Kidney (tissue), 22 donors: ENCODE measurements around the gene PCDHGA2. TPM values are rescaled to one million over a fixed set of nuclear protein-coding genes. Genes with fewer than 3 reads are reported as not detected.

Source experiments
- DNase-seq, 5 donors: peaks; one replicate each; pipeline ENCODE4 v3.0.0-alpha.2; 2013 to 2020
- FAIRE-seq: peaks from 2 replicates; lab custom pipeline; 2012; peaks lifted over from hg19 to GRCh38; lab: Jason Lieb, UNC
- H3K27ac ChIP-seq, 2 donors: one replicate each; pipeline ENCODE4 v1.7.0; 2013; ENCODE audit warnings: low read depth in 2 of 2, low read length in 2 of 2, inconsistent platforms in 1 of 2
- H3K27me3 ChIP-seq: one replicate; pipeline ENCODE4 v1.7.1; 2013; ENCODE audit warnings: low read length, inconsistent platforms; ENCODE audit not compliant: control insufficient read depth, insufficient read depth
- H3K36me3 ChIP-seq, 3 donors: one replicate each; pipeline versions ENCODE4 v1.7.0 to v1.7.1; 2013; ENCODE audit warnings: low read length in 3 of 3, control low read depth in 1 of 3, inconsistent platforms in 1 of 3; ENCODE audit not compliant: insufficient read depth in 3 of 3, control insufficient read depth in 2 of 3
- H3K4me1 ChIP-seq, 3 donors: one replicate each; pipeline versions ENCODE4 v1.7.0 to v1.7.1; 2013; ENCODE audit warnings: low read length in 3 of 3, inconsistent platforms in 1 of 3, low read depth in 1 of 3; ENCODE audit not compliant: control insufficient read depth in 2 of 3, insufficient read depth in 2 of 3
- H3K4me3 ChIP-seq, 3 donors: one replicate each; pipeline versions ENCODE4 v1.7.0 to v1.8.1; 2013; ENCODE audit warnings: low read length in 3 of 3, control low read depth in 1 of 3, inconsistent platforms in 1 of 3
- H3K9ac ChIP-seq, 3 donors: one replicate each; pipeline versions ENCODE4 v1.7.0 to v1.7.1; 2013; ENCODE audit warnings: low read length in 3 of 3, control low read depth in 1 of 3, inconsistent platforms in 1 of 3
- H3K9me3 ChIP-seq, 3 donors: one replicate each; pipeline versions ENCODE4 v1.7.0 to v1.7.1; 2013; ENCODE audit warnings: low read length in 3 of 3, control low read depth in 1 of 3, inconsistent platforms in 1 of 3; ENCODE audit not compliant: control insufficient read depth in 2 of 3, insufficient read depth in 1 of 3
- CTCF ChIP-seq: IDR thresholded peaks from 3 replicates; pipeline ENCODE4 v1.5.1; 2012; ENCODE audit warnings: mild to moderate bottlenecking, moderate library complexity, borderline replicate concordance; ENCODE audit not compliant: insufficient read depth; ENCODE audit errors: extremely low read depth
- intact Hi-C: fragments of 100-400 bp; cut with DNase I; formaldehyde crosslinking; loops from one replicate; pipeline ENCODE4 v1.11.1; 2022
- long read RNA-seq, 10 donors: library from polyadenylated mRNA in 1 of 10; unstranded in 1 of 10; transcript quantifications; one replicate each; pipeline ENCODE4 v2.0.0 and lab custom pipeline, GENCODE V29; 2021 to 2026
- polyA plus RNA-seq: library from polyadenylated mRNA; stranded (reverse); fragments of 350-450 nt; fragmentation: Illumina TruSeq; extraction: RNeasy Lipid Tissue Mini Kit (QIAGEN cat#74804); gene quantifications from one replicate; pipeline ENCODE4 v1.2.3, GENCODE V29; 2014; ENCODE audit warnings: low read depth, low replicate concordance; ENCODE audit not compliant: insufficient read depth
- total RNA-seq: library from RNA; stranded (reverse); fragmentation: NEBNext Ultra II Directional; extraction: Animal tissue kit (Norgen Biotek cat#: 25700); gene quantifications from one replicate; pipeline ENCODE4 v1.2.1, GENCODE V29; 2021
- donor health status: control.
- donor health status: control.
- donor health status: control.
- donor health status: control.
- donor health status: control.
- donor health status: DM: yes; HTN: yes; CAD: no.
- donor health status: Normal renal cell carcinoma (clear cell type).

The PCDHGA2 gene
- total RNA-seq (4.7 TPM), polyA plus RNA-seq (0.73 TPM)
- long read RNA-seq, donor 1, full-length matches to known transcripts, result 3 of 3 reads
- long read RNA-seq, donor 1, partial matches to known transcripts, result 0 of 3 reads
- long read RNA-seq, donor 1, other reads (novel, unspliced or antisense), result 0 of 3 reads
- long read RNA-seq, donor 2, full-length matches to known transcripts, result 5 of 5 reads
- long read RNA-seq, donor 2, partial matches to known transcripts, result 0 of 5 reads
- long read RNA-seq, donor 2, other reads (novel, unspliced or antisense), result 0 of 5 reads
- long read RNA-seq, donor 3, full-length matches to known transcripts, result 2 of 2 reads
- long read RNA-seq, donor 3, partial matches to known transcripts, result 0 of 2 reads
- long read RNA-seq, donor 3, other reads (novel, unspliced or antisense), result 0 of 2 reads
- long read RNA-seq, donor 4, full-length matches to known transcripts, result 1 of 1 reads
- long read RNA-seq, donor 4, partial matches to known transcripts, result 0 of 1 reads
- long read RNA-seq, donor 4, other reads (novel, unspliced or antisense), result 0 of 1 reads
- long read RNA-seq, donor 5, result 0 reads
- long read RNA-seq, donor 6, result 0 reads
- long read RNA-seq, donor 7, full-length matches to known transcripts, result 2 of 2 reads
- long read RNA-seq, donor 7, partial matches to known transcripts, result 0 of 2 reads
- long read RNA-seq, donor 7, other reads (novel, unspliced or antisense), result 0 of 2 reads
- long read RNA-seq, donor 8, full-length matches to known transcripts, result 9 of 9 reads
- long read RNA-seq, donor 8, partial matches to known transcripts, result 0 of 9 reads
- long read RNA-seq, donor 8, other reads (novel, unspliced or antisense), result 0 of 9 reads
- long read RNA-seq, donor 9, result 0 reads
- long read RNA-seq, donor 10, full-length matches to known transcripts, result 4 of 4 reads
- long read RNA-seq, donor 10, partial matches to known transcripts, result 0 of 4 reads
- long read RNA-seq, donor 10, other reads (novel, unspliced or antisense), result 0 of 4 reads

GRCh38 chr5:141338538-141339306, at the start of gene PCDHGA2:
TSS of gene PCDHGA2 (plus strand) at chr5:141338760.
- FAIRE-seq, result no peak
- intact Hi-C loops, result no loop called here
- Histone ChIP-seq H3K9ac (no peak within 1 kb of the TSS), H3K9me3 (peaks cover 0 to 56% (median 26%) of the 10 kb centered on the region in 3 donors), H3K27me3 (no peaks in the 10 kb centered on the region), H3K36me3 (no peaks in the 10 kb centered on the region), H3K4me3 (peak within 1 kb of the TSS; percentile 31 to 55 (median 42)), H3K27ac (no peak within 1 kb of the TSS), H3K4me1 (no peaks in the 10 kb centered on the region)
- TF ChIP-seq CTCF, result peak; percentile 18
- DNase-seq, result peak in 3 of 5 donors; percentile 57 to 80 (median 76)

- TF ChIP-seq CTCF, result no peak
- H3K9me3 ChIP-seq, result peaks cover 1 to 74% (median 7%) of the 10 kb centered on the region in 3 donors
- H3K36me3 ChIP-seq, result no peaks in the 10 kb centered on the region
- no peak overlapping the region for H3K9ac ChIP-seq
- FAIRE-seq, result no peak
- H3K4me3 ChIP-seq, result no peak overlapping the region
- H3K27me3 ChIP-seq, result no peaks in the 10 kb centered on the region
- no peaks in the 10 kb centered on the region for H3K4me1 ChIP-seq
- intact Hi-C loops, result no loop called here
- H3K27ac ChIP-seq, result no peak overlapping the region
- no peak for DNase-seq
Measured at GRCh38 chr5:141298376-141298775, 40.2 kb upstream of the PCDHGA2 start.

GRCh38 chr5:141303756-141304155, 34.8 kb upstream of the PCDHGA2 start, which contains the start of gene SLC25A2:
TSS of gene SLC25A2 (minus strand) at chr5:141304049. CDS start at chr5:141303865, 184 bp downstream.
- no peak within 1 kb of the TSS for H3K9ac ChIP-seq
- no peaks in the 10 kb centered on the region for H3K36me3 ChIP-seq
- no peaks in the 10 kb centered on the region for H3K27me3 ChIP-seq
- no peak for TF ChIP-seq CTCF
- H3K9me3 ChIP-seq, result peaks cover 0 to 75% (median 1%) of the 10 kb centered on the region in 3 donors
- H3K27ac ChIP-seq, result no peak within 1 kb of the TSS
- H3K4me1 ChIP-seq, result no peaks in the 10 kb centered on the region
- FAIRE-seq (no peak), DNase-seq (no peak)
- intact Hi-C loops, result no loop called here
- H3K4me3 ChIP-seq, result no peak within 1 kb of the TSS
